HG02973 (cell line): ENCODE results near the gene TMEFF1.

Experiments
- ATAC-seq: cut with Tn5 transposase; IDR thresholded peaks from one replicate; pipeline ENCODE4 v1.9.1; 2021; ENCODE audit warnings: moderate library complexity; ENCODE audit not compliant: unreplicated experiment

The TMEFF1 gene

GRCh38 chr9:100598641-100599145 is 125.7 kb downstream of the TMEFF1 start:
- ATAC-seq, result peak; percentile 68

- no peak for ATAC-seq
Observed at GRCh38 chr9:100600521-100601079, 127.7 kb downstream of the TMEFF1 start.

- peak; percentile 56 for ATAC-seq
Observed at GRCh38 chr9:100601216-100601615, 128.3 kb downstream of the TMEFF1 start.

GRCh38 chr9:100602342-100602801 is 129.4 kb downstream of the TMEFF1 start:
- no peak for ATAC-seq

GRCh38 chr9:100605405-100605804 is 132.5 kb downstream of the TMEFF1 start:
- ATAC-seq, result no peak

GRCh38 chr9:100619194-100619593 is 146.2 kb downstream of the TMEFF1 start:
- no peak for ATAC-seq

- no peak for ATAC-seq
Observed at GRCh38 chr9:100619665-100620064, 146.7 kb downstream of the TMEFF1 start.

GRCh38 chr9:100623969-100624368 is 151.0 kb downstream of the TMEFF1 start:
- no peak for ATAC-seq

GRCh38 chr9:100626949-100627348 is 154.0 kb downstream of the TMEFF1 start:
- no peak for ATAC-seq
